Loucy (cell line): ENCODE results near the gene ZNF407.

Source experiments
- EZH2phosphoT487 ChIP-seq: fragments of 200-600 bp; IDR thresholded peaks from 2 replicates; pipeline ENCODE4 v1.6.1; 2018; ENCODE audit warnings: antibody characterized with exemption, mild to moderate bottlenecking, moderate library complexity, borderline replicate concordance
- TF ChIP-seq, protein P1 (sequence below): fragments of 200-600 bp; sonication (generic); conservative IDR thresholded peaks from 2 replicates; pipeline ENCODE4 v1.5.1; 2014; ENCODE audit warnings: mild to moderate bottlenecking, antibody characterized with exemption, low read length

DNA sequence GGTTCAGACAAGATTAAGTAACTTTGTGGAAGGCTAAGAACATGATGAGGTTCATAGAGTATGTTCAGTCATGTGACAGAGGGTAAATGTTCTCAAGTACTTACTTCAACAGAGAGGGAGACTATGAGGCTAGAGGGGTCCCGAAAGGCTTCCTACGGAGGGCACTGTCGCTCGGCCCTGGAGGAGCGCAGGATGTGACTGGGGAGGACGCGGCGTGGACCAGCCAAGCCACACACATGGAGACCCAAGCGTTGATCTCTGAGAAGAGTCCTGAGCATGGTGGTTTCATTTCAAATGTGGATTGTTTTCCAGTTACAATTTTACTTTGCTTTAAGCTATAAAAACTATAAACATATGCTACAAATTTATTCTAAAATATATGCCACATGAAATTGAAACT, 383.8 kb downstream of the ZNF407 start:
- TF ChIP-seq, protein P1, sequence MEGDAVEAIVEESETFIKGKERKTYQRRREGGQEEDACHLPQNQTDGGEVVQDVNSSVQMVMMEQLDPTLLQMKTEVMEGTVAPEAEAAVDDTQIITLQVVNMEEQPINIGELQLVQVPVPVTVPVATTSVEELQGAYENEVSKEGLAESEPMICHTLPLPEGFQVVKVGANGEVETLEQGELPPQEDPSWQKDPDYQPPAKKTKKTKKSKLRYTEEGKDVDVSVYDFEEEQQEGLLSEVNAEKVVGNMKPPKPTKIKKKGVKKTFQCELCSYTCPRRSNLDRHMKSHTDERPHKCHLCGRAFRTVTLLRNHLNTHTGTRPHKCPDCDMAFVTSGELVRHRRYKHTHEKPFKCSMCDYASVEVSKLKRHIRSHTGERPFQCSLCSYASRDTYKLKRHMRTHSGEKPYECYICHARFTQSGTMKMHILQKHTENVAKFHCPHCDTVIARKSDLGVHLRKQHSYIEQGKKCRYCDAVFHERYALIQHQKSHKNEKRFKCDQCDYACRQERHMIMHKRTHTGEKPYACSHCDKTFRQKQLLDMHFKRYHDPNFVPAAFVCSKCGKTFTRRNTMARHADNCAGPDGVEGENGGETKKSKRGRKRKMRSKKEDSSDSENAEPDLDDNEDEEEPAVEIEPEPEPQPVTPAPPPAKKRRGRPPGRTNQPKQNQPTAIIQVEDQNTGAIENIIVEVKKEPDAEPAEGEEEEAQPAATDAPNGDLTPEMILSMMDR: no peak
- TF ChIP-seq EZH2phosphoT487: no peak
